D721Med (cell line): ENCODE data around the gene KIAA1958.
"Not testable (repeated sequence)": the region's sequence is repeated elsewhere in the genome, so short reads cannot be mapped to it uniquely, and the experiment has no call there.

Source experiments
- DNase-seq: peaks from one replicate; pipeline ENCODE4 v3.0.0; 2011; ENCODE audit warnings: low spot score; ENCODE audit not compliant: insufficient read length
- FAIRE-seq: peaks from 2 replicates; lab custom pipeline; 2011; peaks lifted over from hg19 to GRCh38; lab: Jason Lieb, UNC
- TF ChIP-seq, protein P1 (sequence below): IDR thresholded peaks from 2 replicates; pipeline ENCODE4 v1.5.1; 2012; ENCODE audit warnings: mild to moderate bottlenecking, control low read depth; ENCODE audit not compliant: insufficient read depth; ENCODE audit errors: missing control alignments

KIAA1958 gene

DNA sequence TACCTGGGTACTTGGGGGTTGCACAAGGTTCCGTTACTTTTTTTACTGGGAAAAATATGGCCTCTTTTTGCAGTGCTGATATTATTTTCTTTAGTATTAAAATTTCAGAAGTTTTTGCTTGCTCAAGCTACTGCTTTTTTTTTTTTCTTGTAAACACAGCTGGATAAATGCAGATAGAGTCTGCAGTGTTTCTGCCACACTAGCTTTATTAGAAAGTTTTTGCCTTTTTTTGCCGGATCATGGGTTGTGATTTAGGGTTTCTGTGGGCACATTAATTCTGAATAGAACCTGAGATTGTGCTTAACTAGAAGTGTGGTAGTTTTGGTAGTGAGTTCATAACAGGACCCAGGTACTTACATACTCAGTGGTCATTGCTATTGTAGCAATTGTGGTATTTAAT, 19.9 kb downstream of the KIAA1958 start:
- DNase-seq (no peak), FAIRE-seq (no peak)
- TF ChIP-seq, protein P1, sequence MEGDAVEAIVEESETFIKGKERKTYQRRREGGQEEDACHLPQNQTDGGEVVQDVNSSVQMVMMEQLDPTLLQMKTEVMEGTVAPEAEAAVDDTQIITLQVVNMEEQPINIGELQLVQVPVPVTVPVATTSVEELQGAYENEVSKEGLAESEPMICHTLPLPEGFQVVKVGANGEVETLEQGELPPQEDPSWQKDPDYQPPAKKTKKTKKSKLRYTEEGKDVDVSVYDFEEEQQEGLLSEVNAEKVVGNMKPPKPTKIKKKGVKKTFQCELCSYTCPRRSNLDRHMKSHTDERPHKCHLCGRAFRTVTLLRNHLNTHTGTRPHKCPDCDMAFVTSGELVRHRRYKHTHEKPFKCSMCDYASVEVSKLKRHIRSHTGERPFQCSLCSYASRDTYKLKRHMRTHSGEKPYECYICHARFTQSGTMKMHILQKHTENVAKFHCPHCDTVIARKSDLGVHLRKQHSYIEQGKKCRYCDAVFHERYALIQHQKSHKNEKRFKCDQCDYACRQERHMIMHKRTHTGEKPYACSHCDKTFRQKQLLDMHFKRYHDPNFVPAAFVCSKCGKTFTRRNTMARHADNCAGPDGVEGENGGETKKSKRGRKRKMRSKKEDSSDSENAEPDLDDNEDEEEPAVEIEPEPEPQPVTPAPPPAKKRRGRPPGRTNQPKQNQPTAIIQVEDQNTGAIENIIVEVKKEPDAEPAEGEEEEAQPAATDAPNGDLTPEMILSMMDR: no peak

DNA sequence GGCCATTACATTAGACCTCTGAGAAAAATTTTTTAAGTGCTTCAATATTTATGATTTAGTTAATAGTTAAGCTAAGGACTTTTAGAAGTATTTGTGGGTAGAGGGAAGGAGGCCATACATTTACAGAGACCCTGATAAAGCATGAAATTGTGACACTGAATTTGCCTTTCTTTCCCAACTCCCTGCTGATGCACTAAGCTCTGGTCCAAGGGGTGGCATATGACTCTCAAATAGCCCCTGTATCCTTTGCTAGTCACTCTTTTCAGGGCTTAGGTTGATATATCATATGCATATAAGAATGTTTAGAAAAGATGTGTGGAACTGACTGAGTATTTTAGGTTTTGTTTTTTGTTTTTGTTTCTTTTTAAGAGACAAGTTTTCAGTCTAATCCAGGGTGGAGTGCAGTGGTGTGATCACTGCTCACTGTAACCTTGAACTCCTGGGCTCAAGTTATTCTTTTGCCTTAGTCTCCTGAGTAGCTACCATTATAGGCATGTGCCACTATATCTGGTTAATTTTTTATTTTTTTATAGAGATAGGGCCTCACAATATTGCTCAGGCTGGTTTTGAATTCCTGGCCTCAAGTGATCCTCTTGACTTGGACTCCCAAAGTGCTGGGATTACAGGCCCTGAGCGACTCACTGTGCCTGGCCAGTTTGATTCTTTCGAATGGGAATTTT, 20.5 kb downstream of the KIAA1958 start:
- FAIRE-seq: no peak

DNA sequence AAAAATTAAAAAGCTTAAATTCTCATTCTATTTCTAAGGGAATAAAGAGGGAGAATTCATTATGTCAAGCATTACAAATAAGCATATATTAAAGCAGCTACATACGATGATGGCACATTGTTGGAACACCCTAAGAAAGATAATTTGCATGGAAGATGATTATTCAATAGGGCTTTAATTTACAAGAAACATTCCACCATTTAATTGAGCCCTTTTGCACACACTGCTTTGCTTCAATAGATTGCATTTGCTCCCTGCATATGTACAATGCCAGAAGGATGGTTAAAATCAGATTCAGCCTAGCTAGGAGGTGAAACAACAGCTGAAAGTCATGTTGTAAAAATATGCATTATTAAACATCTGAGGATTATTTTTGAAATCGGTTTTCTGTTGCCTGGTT, 21.8 kb downstream of the KIAA1958 start:
- FAIRE-seq (no peak), DNase-seq (no peak)
- TF ChIP-seq, protein P1: no peak

More for the DNA sequence above, 20.5 kb downstream of the KIAA1958 start:
- DNase-seq: no peak
- TF ChIP-seq, protein P1: no peak

DNA sequence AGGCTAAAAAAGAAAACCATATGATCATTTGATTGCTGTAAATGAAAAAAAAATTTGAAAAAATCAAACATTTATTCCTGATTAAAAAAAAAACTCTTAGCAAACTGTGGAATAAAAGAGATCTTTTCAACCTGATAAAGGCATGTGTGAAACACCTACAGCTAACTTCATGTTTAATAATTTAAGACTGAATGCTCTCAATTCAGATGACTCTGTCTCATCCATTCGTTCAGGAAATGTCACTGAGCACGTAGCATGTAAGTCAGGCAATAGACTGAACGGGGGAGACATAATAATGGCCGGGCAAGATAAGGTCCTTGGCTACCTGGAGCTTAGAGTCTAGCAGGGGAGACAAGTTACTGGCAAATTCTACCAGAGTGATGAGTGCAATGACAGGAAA, 25.8 kb downstream of the KIAA1958 start:
- DNase-seq, FAIRE-seq: not testable (repeated sequence)

DNA sequence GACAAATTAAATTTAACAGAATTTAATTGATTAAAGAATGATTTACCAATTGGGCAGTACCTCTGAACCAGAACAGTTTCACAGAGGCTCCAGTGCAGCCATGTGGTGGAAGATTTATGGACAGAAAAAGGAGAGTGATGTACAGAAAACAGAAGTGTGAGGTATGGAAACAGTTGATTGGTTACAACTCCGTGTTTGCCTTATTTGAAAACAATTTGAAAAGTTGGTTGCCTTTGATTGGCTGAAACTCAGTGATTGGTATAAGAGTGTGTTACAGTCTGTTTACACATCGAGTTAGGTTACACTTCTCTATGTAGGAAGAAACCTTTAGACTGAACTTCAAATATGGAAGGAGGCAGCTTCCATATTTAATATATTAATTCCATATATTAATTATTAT, 30.1 kb downstream of the KIAA1958 start:
- TF ChIP-seq, protein P1: no peak
- FAIRE-seq (peak; percentile 21), DNase-seq (no peak)

DNA sequence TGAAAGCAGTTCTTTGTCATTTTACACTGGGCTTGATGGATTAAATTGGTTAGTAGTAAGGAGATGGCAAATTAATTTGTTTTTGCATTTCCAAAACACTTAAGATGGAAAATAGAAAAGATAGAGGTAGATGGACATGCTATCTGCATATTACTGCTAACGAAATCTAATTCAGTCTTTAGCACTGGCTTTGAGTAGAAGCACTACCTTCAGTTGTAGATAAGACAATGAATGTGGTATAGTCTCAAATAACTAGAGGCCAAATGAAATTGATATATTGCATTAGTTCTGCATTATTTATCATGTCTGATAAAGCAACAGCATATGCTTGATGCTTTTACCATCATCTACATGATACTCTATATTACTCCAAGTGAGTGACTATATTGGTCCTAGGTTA, 33.4 kb downstream of the KIAA1958 start:
- TF ChIP-seq, protein P1: no peak
- DNase-seq (no peak), FAIRE-seq (no peak)

DNA sequence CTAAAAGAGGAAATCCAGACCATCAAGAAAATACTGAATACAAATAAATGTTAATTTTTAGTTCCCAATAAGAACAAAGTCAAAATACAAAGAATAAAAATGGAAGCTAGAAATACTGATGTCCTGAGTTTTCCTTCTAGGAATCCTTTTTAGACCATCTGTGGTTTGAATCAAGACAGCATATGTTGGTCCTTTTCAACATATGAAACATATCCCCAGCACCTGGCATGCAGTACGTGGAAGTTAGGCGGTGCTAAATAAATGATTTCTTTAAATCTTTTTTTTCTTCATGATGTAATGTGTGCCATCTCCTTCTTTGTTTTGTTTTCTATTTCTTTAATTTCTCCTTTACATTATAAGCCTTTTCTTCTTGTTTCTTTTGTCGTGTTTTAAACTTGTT, 34.0 kb downstream of the KIAA1958 start:
- no peak for DNase-seq
- TF ChIP-seq, protein P1: no peak
- no peak for FAIRE-seq
